HepG2 (cell line): ENCODE measurements around the gene NF2. TPM values are rescaled to one million over a fixed set of nuclear protein-coding genes. Genes with fewer than 3 reads are reported as not detected.

Source experiments
- ATAC-seq: fragments of 200-7000 bp; cut with Tn5 transposase; 3 replicates; pipeline ENCODE4 v1.9.1; 2020; ENCODE audit warnings: mild to moderate bottlenecking, moderate library complexity
- BruUV-seq: library from RNA; stranded (reverse); fragments of 400-500 nt; replicated peaks from 2 replicates; lab custom pipeline; 2021; lab: Mats Ljungman, UMichigan
- CTCF ChIA-PET: fragments of 300-600 bp; formaldehyde crosslinking; extraction: SDS; loops from one replicate; lab custom pipeline; 2021; ENCODE audit warnings: low total read pairs, inconsistent platforms, low intra/inter-chr PET ratio; lab: Yijun Ruan, JAX
- POLR2A ChIA-PET: fragments of 350-600 bp; sonication (Branson Sonifier 250); formaldehyde crosslinking; loops from one replicate; lab custom pipeline; 2020; ENCODE audit warnings: antibody characterized with exemption, inconsistent platforms; lab: Yijun Ruan, JAX
- DNase-seq: peaks from one replicate; pipeline ENCODE4 v3.0.0-alpha.2; 2015; ENCODE audit warnings: low spot score
- FAIRE-seq: peaks from 3 replicates; lab custom pipeline; 2011; peaks lifted over from hg19 to GRCh38; lab: Jason Lieb, UNC
- H2AFZ ChIP-seq: one replicate; pipeline ENCODE4 v1.6.1; 2011; ENCODE audit warnings: low read length, inconsistent platforms
- H3K27ac ChIP-seq: fragments of 300-600 bp; 3 replicates; pipeline ENCODE4 v1.8.0; 2011; ENCODE audit warnings: mixed run types, mild to moderate bottlenecking, mixed read lengths, low read length, inconsistent platforms; ENCODE audit not compliant: insufficient read depth; ENCODE audit errors: extremely low read length
- H3K27me3 ChIP-seq, 2 experiments: fragments of 200-600 bp in 1 of 2; 2 replicates in 1 of 2; 3 replicates in 1 of 2; pipeline versions ENCODE4 v1.6.0 to v1.8.0; 2011; ENCODE audit warnings: low read length in 2 of 2, mild to moderate bottlenecking in 2 of 2, moderate library complexity in 2 of 2, inconsistent platforms in 1 of 2; ENCODE audit not compliant: insufficient read depth in 2 of 2, control insufficient read depth in 1 of 2
- H3K36me3 ChIP-seq, 2 experiments: fragments of 200-600 bp in 1 of 2; replicated peaks in 1 of 2; 2 replicates in 1 of 2; 3 replicates in 1 of 2; pipeline versions ENCODE4 v1.5.1 to v1.8.0; 2011; ENCODE audit warnings: low read length in 2 of 2, inconsistent platforms in 1 of 2; ENCODE audit not compliant: insufficient read depth in 2 of 2, control insufficient read depth in 1 of 2
- H3K4me1 ChIP-seq: 2 replicates; pipeline ENCODE4 v1.5.1; 2012; ENCODE audit warnings: low read length, inconsistent platforms; ENCODE audit not compliant: insufficient read depth
- H3K4me2 ChIP-seq: 2 replicates; pipeline ENCODE4 v1.6.0; 2011; ENCODE audit warnings: low read depth, low read length, inconsistent platforms
- H3K4me3 ChIP-seq, 3 experiments: fragments of 200-600 bp in 1 of 3; sonication (generic), shearing (Covaris generic) in 1 of 3; replicated peaks in 1 of 3; 2 replicates each; pipeline ENCODE4 v1.5.1; 2011 to 2016; ENCODE audit warnings: low read length in 3 of 3, inconsistent platforms in 2 of 3, low read depth in 2 of 3, mild to moderate bottlenecking in 2 of 3, control low read depth in 1 of 3, mixed read lengths in 1 of 3; ENCODE audit not compliant: insufficient read depth in 1 of 3
- H3K79me2 ChIP-seq: one replicate; pipeline ENCODE4 v1.6.1; 2011; ENCODE audit warnings: low read length, inconsistent platforms; ENCODE audit not compliant: insufficient read depth
- H3K9ac ChIP-seq: 2 replicates; pipeline ENCODE4 v1.6.0; 2011; ENCODE audit warnings: mild to moderate bottlenecking, low read depth, low read length, inconsistent platforms; ENCODE audit not compliant: insufficient read depth
- H3K9me3 ChIP-seq: 2 replicates; pipeline ENCODE4 v1.5.1; 2012; ENCODE audit warnings: mild to moderate bottlenecking, low read length
- H4K20me1 ChIP-seq: 2 replicates; pipeline ENCODE4 v1.6.0; 2011; ENCODE audit warnings: inconsistent platforms, mild to moderate bottlenecking, low read length, moderate library complexity; ENCODE audit not compliant: insufficient read depth
- ATRX ChIP-seq: sonication (generic); formaldehyde crosslinking; IDR thresholded peaks from 2 replicates; pipeline ENCODE4 v1.4.0; 2020; ENCODE audit warnings: missing genetic modification reagents, borderline replicate concordance
- FIP1L1 ChIP-seq: fragments of 200-400 bp; formaldehyde crosslinking; IDR thresholded peaks from 2 replicates; pipeline ENCODE4 v1.6.1; 2018; ENCODE audit warnings: low read depth, mild to moderate bottlenecking, low read length, moderate library complexity, borderline replicate concordance; ENCODE audit not compliant: insufficient read depth
- HNRNPUL1 ChIP-seq: fragments of 200-400 bp; formaldehyde crosslinking; IDR thresholded peaks from 2 replicates; pipeline ENCODE4 v1.6.1; 2017; ENCODE audit warnings: low read depth, mild to moderate bottlenecking, low read length, moderate library complexity
- KMT2B ChIP-seq: IDR thresholded peaks from 2 replicates; pipeline ENCODE4 v1.6.1; 2016; ENCODE audit warnings: missing genetic modification reagents, missing compliant biosample characterization
- MNT ChIP-seq: fragments of 450-650 bp; IDR thresholded peaks from 2 replicates; pipeline ENCODE4 v1.6.1; 2016
- NCOA5 ChIP-seq: sonication (generic); formaldehyde crosslinking; IDR thresholded peaks from 2 replicates; pipeline ENCODE4 v1.4.0; 2020; ENCODE audit warnings: missing genetic modification reagents
- RBM39 ChIP-seq: fragments of 200-400 bp; formaldehyde crosslinking; IDR thresholded peaks from one replicate; pipeline ENCODE4 v1.6.1; 2018; ENCODE audit warnings: antibody characterized with exemption, mild to moderate bottlenecking, low read depth, low read length; ENCODE audit not compliant: poor library complexity, severe bottlenecking
- RORA ChIP-seq: sonication (generic); formaldehyde crosslinking; IDR thresholded peaks from 2 replicates; pipeline ENCODE4 v1.5.0; 2020; ENCODE audit warnings: mild to moderate bottlenecking, missing genetic modification reagents, moderate library complexity
- SRSF9 ChIP-seq: fragments of 200-400 bp; formaldehyde crosslinking; IDR thresholded peaks from 2 replicates; pipeline ENCODE4 v1.6.1; 2018; ENCODE audit warnings: borderline replicate concordance, mild to moderate bottlenecking, low read depth, low read length; ENCODE audit not compliant: insufficient read depth, poor library complexity, severe bottlenecking
- THAP11 ChIP-seq: IDR thresholded peaks from 2 replicates; pipeline ENCODE4 v1.6.1; 2016; ENCODE audit warnings: missing biosample characterization, missing genetic modification reagents
- ZNF12 ChIP-seq: sonication (generic); formaldehyde crosslinking; IDR thresholded peaks from 2 replicates; pipeline ENCODE4 v1.5.0; 2020; ENCODE audit warnings: missing genetic modification reagents
- ZNF564 ChIP-seq: sonication (generic); formaldehyde crosslinking; IDR thresholded peaks from 2 replicates; pipeline ENCODE4 v1.8.1; 2023; ENCODE audit warnings: mild to moderate bottlenecking, missing genetic modification reagents
- ZNF567 ChIP-seq: sonication (generic); formaldehyde crosslinking; IDR thresholded peaks from 2 replicates; pipeline ENCODE4 v1.8.1; 2023; ENCODE audit warnings: mild to moderate bottlenecking, missing genetic modification reagents, borderline replicate concordance
- ZNF678 ChIP-seq: sonication (generic); formaldehyde crosslinking; IDR thresholded peaks from 2 replicates; pipeline ENCODE4 v1.4.0; 2020; ENCODE audit warnings: mild to moderate bottlenecking, missing genetic modification reagents
- ZNF75D ChIP-seq: sonication (generic); formaldehyde crosslinking; IDR thresholded peaks from 2 replicates; pipeline ENCODE4 v1.8.1; 2023; ENCODE audit warnings: missing genetic modification reagents, mild to moderate bottlenecking, borderline replicate concordance
- WGBS: methylation state at CpG from one replicate; pipeline ENCODE4 v1.1.6; 2017; ENCODE audit warnings: low lambda C conversion rate; 5-methylcytosine and 5-hydroxymethylcytosine counted together
- in situ Hi-C: cut with HindIII; loops from 2 replicates; pipeline ENCODE4 v1.10.0; 2017; ENCODE audit warnings: low pct_unique_long_range_greater_than_20kb; ENCODE audit not compliant: extremely low pct_ligation_motif_present
- intact Hi-C: fragments of 100-400 bp; cut with micrococcal nuclease; formaldehyde crosslinking; loops from one replicate; pipeline ENCODE4 v1.10.0; 2022; ENCODE audit not compliant: unreplicated experiment
- polyA plus RNA-seq, 8 experiments: library from polyadenylated mRNA; depleted of rRNA in 3 of 8; stranded (reverse) in 7 of 8; unstranded in 1 of 8; fragments of >200 nt; fragmentation: Illumina TruSeq in 4 of 8; extraction: Trizol in 4 of 8; gene quantifications; 2 replicates each; pipeline versions ENCODE4 v1.2.1 to v1.2.3, GENCODE V29; 2011 to 2016; ENCODE audit warnings: low read depth in 4 of 8, missing spikeins in 1 of 8, mixed read lengths in 1 of 8; ENCODE audit not compliant: insufficient read depth in 1 of 8
- total RNA-seq, 5 experiments: library from RNA; depleted of rRNA; stranded (reverse); fragments of >200 nt; fragmentation: Illumina TruSeq; extraction: Trizol; gene quantifications; 2 replicates each; pipeline ENCODE4 v1.2.3, GENCODE V29; 2016; ENCODE audit warnings: low read depth in 1 of 5
- TF ChIP-seq, protein P1 (sequence below): sonication (generic); formaldehyde crosslinking; IDR thresholded peaks from 2 replicates; pipeline ENCODE4 v1.4.0; 2020; ENCODE audit warnings: low read depth, mild to moderate bottlenecking, missing genetic modification reagents
- TF ChIP-seq, protein P2 (sequence below): sonication (generic); formaldehyde crosslinking; IDR thresholded peaks from 2 replicates; pipeline ENCODE4 v1.4.0; 2020; ENCODE audit warnings: missing genetic modification reagents

The NF2 gene
- total and polyA plus RNA-seq, 2 of the 13 experiments (the other 11 are each of a cell fraction or from before 2014, with no cell fraction given) = 9.3 to 33.3 TPM

GRCh38 chr22:29559853-29560252 lies 43.6 kb upstream of the NF2 start:
- no peaks in the 10 kb centered on the region for H3K27me3 ChIP-seq
- no peak overlapping the region for H3K4me2 ChIP-seq
- no peak for FAIRE-seq
- no peak overlapping the region for H2AFZ ChIP-seq
- TF ChIP-seq FIP1L1 = no peak
- TF ChIP-seq ZNF567 (CRISPR knock-in tag) = no peak
- no peak for TF ChIP-seq SRSF9
- TF ChIP-seq RORA = no peak
- no peak for TF ChIP-seq HNRNPUL1
- no peak for TF ChIP-seq NCOA5
- no peak for TF ChIP-seq THAP11 (CRISPR knock-in tag)
- no peak for TF ChIP-seq KMT2B (CRISPR knock-in tag)
- no peak for TF ChIP-seq ZNF75D (CRISPR knock-in tag)
- no peak for TF ChIP-seq ZNF12 (CRISPR knock-in tag)
- TF ChIP-seq ZNF678 (CRISPR knock-in tag) = no peak
- TF ChIP-seq RBM39 = no peak
- TF ChIP-seq ATRX (CRISPR knock-in tag) = no peak
- TF ChIP-seq, protein P1, sequence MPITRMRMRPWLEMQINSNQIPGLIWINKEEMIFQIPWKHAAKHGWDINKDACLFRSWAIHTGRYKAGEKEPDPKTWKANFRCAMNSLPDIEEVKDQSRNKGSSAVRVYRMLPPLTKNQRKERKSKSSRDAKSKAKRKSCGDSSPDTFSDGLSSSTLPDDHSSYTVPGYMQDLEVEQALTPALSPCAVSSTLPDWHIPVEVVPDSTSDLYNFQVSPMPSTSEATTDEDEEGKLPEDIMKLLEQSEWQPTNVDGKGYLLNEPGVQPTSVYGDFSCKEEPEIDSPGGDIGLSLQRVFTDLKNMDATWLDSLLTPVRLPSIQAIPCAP (CRISPR knock-in tag) = no peak
- TF ChIP-seq ZNF564 (CRISPR knock-in tag) = no peak
- no peak for TF ChIP-seq MNT
- TF ChIP-seq, protein P2, sequence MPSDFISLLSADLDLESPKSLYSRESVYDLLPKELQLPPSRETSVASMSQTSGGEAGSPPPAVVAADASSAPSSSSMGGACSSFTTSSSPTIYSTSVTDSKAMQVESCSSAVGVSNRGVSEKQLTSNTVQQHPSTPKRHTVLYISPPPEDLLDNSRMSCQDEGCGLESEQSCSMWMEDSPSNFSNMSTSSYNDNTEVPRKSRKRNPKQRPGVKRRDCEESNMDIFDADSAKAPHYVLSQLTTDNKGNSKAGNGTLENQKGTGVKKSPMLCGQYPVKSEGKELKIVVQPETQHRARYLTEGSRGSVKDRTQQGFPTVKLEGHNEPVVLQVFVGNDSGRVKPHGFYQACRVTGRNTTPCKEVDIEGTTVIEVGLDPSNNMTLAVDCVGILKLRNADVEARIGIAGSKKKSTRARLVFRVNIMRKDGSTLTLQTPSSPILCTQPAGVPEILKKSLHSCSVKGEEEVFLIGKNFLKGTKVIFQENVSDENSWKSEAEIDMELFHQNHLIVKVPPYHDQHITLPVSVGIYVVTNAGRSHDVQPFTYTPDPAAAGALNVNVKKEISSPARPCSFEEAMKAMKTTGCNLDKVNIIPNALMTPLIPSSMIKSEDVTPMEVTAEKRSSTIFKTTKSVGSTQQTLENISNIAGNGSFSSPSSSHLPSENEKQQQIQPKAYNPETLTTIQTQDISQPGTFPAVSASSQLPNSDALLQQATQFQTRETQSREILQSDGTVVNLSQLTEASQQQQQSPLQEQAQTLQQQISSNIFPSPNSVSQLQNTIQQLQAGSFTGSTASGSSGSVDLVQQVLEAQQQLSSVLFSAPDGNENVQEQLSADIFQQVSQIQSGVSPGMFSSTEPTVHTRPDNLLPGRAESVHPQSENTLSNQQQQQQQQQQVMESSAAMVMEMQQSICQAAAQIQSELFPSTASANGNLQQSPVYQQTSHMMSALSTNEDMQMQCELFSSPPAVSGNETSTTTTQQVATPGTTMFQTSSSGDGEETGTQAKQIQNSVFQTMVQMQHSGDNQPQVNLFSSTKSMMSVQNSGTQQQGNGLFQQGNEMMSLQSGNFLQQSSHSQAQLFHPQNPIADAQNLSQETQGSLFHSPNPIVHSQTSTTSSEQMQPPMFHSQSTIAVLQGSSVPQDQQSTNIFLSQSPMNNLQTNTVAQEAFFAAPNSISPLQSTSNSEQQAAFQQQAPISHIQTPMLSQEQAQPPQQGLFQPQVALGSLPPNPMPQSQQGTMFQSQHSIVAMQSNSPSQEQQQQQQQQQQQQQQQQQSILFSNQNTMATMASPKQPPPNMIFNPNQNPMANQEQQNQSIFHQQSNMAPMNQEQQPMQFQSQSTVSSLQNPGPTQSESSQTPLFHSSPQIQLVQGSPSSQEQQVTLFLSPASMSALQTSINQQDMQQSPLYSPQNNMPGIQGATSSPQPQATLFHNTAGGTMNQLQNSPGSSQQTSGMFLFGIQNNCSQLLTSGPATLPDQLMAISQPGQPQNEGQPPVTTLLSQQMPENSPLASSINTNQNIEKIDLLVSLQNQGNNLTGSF = no peak
- TF ChIP-seq, all 625 proteins: peak for 0
- 98% methylated on average over 2 of the region's 2 CpGs for WGBS
- ChIA-PET CTCF (no interaction called here), POLR2A (interaction anchor here (1.1 kb wide), 1 partner anchor 20 kb away, joined by 5 read pairs; no protein-coding TSS in a partner anchor)
- no peaks in the 10 kb centered on the region for H4K20me1 ChIP-seq
- BruUV-seq = no TSS peak
- H3K79me2 ChIP-seq = no peaks in the 10 kb centered on the region
- DNase-seq (no peak), ATAC-seq (no peak)
- in situ Hi-C loops = no loop called here
- peaks cover 36 to 78% of the 10 kb centered on the region in 2 experiments for H3K36me3 ChIP-seq
- no peak overlapping the region for H3K9ac ChIP-seq
- intact Hi-C loops = no loop called here
- no peak overlapping the region for H3K4me3 ChIP-seq
- no peaks in the 10 kb centered on the region for H3K9me3 ChIP-seq
- H3K27ac ChIP-seq = no peak overlapping the region
- peaks cover 4% of the 10 kb centered on the region; the same call in 1 of the 2 replicates for H3K4me1 ChIP-seq
